ENCODE measurements around the gene UNC119.
A peak's percentile ranks its signal among the peaks of the same experiment; 100 is the strongest.

The UNC119 gene

DNA sequence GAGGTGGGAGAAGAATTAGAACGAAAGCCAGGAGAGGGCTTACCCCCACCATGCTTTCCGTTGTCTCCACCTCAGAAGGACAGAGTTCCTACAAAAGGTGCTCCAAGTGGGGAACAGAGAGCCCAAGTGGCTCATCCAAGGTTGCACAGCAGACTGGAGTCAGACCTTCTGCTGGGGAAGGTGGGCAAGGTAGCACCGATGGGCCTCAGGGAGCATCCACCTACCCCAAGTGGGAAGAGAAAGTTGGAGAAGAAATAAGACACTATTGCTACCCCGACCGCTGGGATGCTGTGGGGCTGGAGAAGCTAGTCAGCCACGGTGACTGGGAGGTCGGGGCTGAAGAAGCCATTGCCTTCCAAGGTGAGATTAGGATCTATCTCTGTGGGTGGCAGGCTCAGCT lies 21.5 kb downstream of the UNC119 start:
- Histone ChIP-seq H3K27me3 (ENCODE audit: control insufficient read depth in 2 of 2, insufficient read depth in 2 of 2, low read length in 2 of 2) (no peaks in the 10 kb centered on the region), H3K4me1 (ENCODE audit: control insufficient read depth in 2 of 2, insufficient read depth in 2 of 2, low read length in 2 of 2) (peaks cover 35 to 62% of the 10 kb centered on the region in 2 donors), H3K27ac (ENCODE audit: low read depth in 2 of 2, low read length in 2 of 2) (no peak overlapping the region), H3K9ac (ENCODE audit: low read depth in 1 of 2, low read length in 2 of 2) (no peak overlapping the region), H3K9me3 (ENCODE audit: control insufficient read depth in 2 of 2, low read length in 2 of 2) (no peaks in the 10 kb centered on the region), H3K36me3 (ENCODE audit: control insufficient read depth in 2 of 2, insufficient read depth in 2 of 2, low read length in 2 of 2) (no peaks in the 10 kb centered on the region), H3K4me3 (ENCODE audit: low read length in 2 of 2) (no peak overlapping the region)

- no peak overlapping the region for H3K4me3 ChIP-seq (ENCODE audit: low read length in 2 of 2)
Measured at GRCh38 chr17:28530250-28530649, 22.2 kb downstream of the UNC119 start.

GRCh38 chr17:28529013-28529400 lies 23.4 kb downstream of the UNC119 start:
- H3K27me3 ChIP-seq (ENCODE audit: control insufficient read depth in 2 of 2, insufficient read depth in 2 of 2, low read length in 2 of 2), result no peaks in the 10 kb centered on the region
- no peaks in the 10 kb centered on the region for H3K36me3 ChIP-seq (ENCODE audit: control insufficient read depth in 2 of 2, insufficient read depth in 2 of 2, low read length in 2 of 2)
- peak overlapping the region; percentile 75 to 85 for H3K27ac ChIP-seq (ENCODE audit: low read depth in 2 of 2, low read length in 2 of 2)
- peaks cover 50 to 72% of the 10 kb centered on the region in 2 donors for H3K4me1 ChIP-seq (ENCODE audit: control insufficient read depth in 2 of 2, insufficient read depth in 2 of 2, low read length in 2 of 2)
- no peak overlapping the region for H3K4me3 ChIP-seq (ENCODE audit: low read length in 2 of 2)
- no peaks in the 10 kb centered on the region for H3K9me3 ChIP-seq (ENCODE audit: control insufficient read depth in 2 of 2, low read length in 2 of 2)
- peak overlapping the region in 1 of 2 donors; percentile 18 for H3K9ac ChIP-seq (ENCODE audit: low read depth in 1 of 2, low read length in 2 of 2)

More at GRCh38 chr17:28530250-28530649, 22.2 kb downstream of the UNC119 start:
- H3K9me3 ChIP-seq (ENCODE audit: control insufficient read depth in 2 of 2, low read length in 2 of 2), result no peaks in the 10 kb centered on the region
- H3K9ac ChIP-seq (ENCODE audit: low read depth in 1 of 2, low read length in 2 of 2), result no peak overlapping the region
- no peaks in the 10 kb centered on the region for H3K27me3 ChIP-seq (ENCODE audit: control insufficient read depth in 2 of 2, insufficient read depth in 2 of 2, low read length in 2 of 2)
- peaks cover 41 to 64% of the 10 kb centered on the region in 2 donors for H3K4me1 ChIP-seq (ENCODE audit: control insufficient read depth in 2 of 2, insufficient read depth in 2 of 2, low read length in 2 of 2)
- no peak overlapping the region for H3K27ac ChIP-seq (ENCODE audit: low read depth in 2 of 2, low read length in 2 of 2)
- H3K36me3 ChIP-seq (ENCODE audit: control insufficient read depth in 2 of 2, insufficient read depth in 2 of 2, low read length in 2 of 2), result no peaks in the 10 kb centered on the region

- H3K27ac ChIP-seq (ENCODE audit: low read depth in 2 of 2, low read length in 2 of 2), result peak overlapping the region; percentile 75 to 85
- no peaks in the 10 kb centered on the region for H3K9me3 ChIP-seq (ENCODE audit: control insufficient read depth in 2 of 2, low read length in 2 of 2)
- H3K4me3 ChIP-seq (ENCODE audit: low read length in 2 of 2), result no peak overlapping the region
- no peaks in the 10 kb centered on the region for H3K27me3 ChIP-seq (ENCODE audit: control insufficient read depth in 2 of 2, insufficient read depth in 2 of 2, low read length in 2 of 2)
- peaks cover 50 to 67% of the 10 kb centered on the region in 2 donors for H3K4me1 ChIP-seq (ENCODE audit: control insufficient read depth in 2 of 2, insufficient read depth in 2 of 2, low read length in 2 of 2)
- H3K9ac ChIP-seq (ENCODE audit: low read depth in 1 of 2, low read length in 2 of 2), result peak overlapping the region in 1 of 2 donors; percentile 45
- H3K36me3 ChIP-seq (ENCODE audit: control insufficient read depth in 2 of 2, insufficient read depth in 2 of 2, low read length in 2 of 2), result no peaks in the 10 kb centered on the region
Measured at GRCh38 chr17:28528327-28529012, 24.0 kb downstream of the UNC119 start.

DNA sequence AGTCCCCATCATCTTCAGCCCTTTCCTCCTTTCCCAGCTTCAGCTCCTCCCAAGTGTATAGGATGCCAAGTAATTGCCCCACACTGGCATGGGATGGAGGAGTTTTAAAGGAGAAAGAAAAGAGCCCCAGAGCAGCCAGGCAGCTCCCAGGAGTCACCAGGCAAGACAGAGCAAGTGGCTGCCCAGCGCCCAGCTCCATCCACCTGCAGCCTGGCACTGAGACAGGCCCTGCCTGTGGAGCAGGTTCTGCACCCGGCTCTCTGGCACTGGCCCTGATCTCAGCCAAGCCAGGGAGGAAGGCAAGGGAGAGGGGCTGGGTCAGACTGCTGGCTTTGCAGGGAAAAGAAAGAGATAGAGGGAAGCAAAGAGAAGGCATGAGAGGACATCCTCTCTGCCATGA lies 24.6 kb downstream of the UNC119 start:
- Histone ChIP-seq H3K27ac (ENCODE audit: low read depth in 2 of 2, low read length in 2 of 2) (peak overlapping the region; percentile 75 to 85), H3K4me1 (ENCODE audit: control insufficient read depth in 2 of 2, insufficient read depth in 2 of 2, low read length in 2 of 2) (peaks cover 47 to 61% of the 10 kb centered on the region in 2 donors), H3K36me3 (ENCODE audit: control insufficient read depth in 2 of 2, insufficient read depth in 2 of 2, low read length in 2 of 2) (no peaks in the 10 kb centered on the region), H3K9ac (ENCODE audit: low read depth in 1 of 2, low read length in 2 of 2) (peak overlapping the region in 1 of 2 donors; percentile 45), H3K4me3 (ENCODE audit: low read length in 2 of 2) (no peak overlapping the region), H3K27me3 (ENCODE audit: control insufficient read depth in 2 of 2, insufficient read depth in 2 of 2, low read length in 2 of 2) (no peaks in the 10 kb centered on the region), H3K9me3 (ENCODE audit: control insufficient read depth in 2 of 2, low read length in 2 of 2) (no peaks in the 10 kb centered on the region)

GRCh38 chr17:28527181-28527681 lies 25.2 kb downstream of the UNC119 start:
- peak overlapping the region in 1 of 2 donors; percentile 45 for H3K9ac ChIP-seq (ENCODE audit: low read depth in 1 of 2, low read length in 2 of 2)
- H3K27ac ChIP-seq (ENCODE audit: low read depth in 2 of 2, low read length in 2 of 2), result peak overlapping the region; percentile 75 to 85
- no peak overlapping the region for H3K4me3 ChIP-seq (ENCODE audit: low read length in 2 of 2)
- H3K4me1 ChIP-seq (ENCODE audit: control insufficient read depth in 2 of 2, insufficient read depth in 2 of 2, low read length in 2 of 2), result peaks cover 42 to 55% of the 10 kb centered on the region in 2 donors
- H3K27me3 ChIP-seq (ENCODE audit: control insufficient read depth in 2 of 2, insufficient read depth in 2 of 2, low read length in 2 of 2), result no peaks in the 10 kb centered on the region
- H3K9me3 ChIP-seq (ENCODE audit: control insufficient read depth in 2 of 2, low read length in 2 of 2), result no peaks in the 10 kb centered on the region
- H3K36me3 ChIP-seq (ENCODE audit: control insufficient read depth in 2 of 2, insufficient read depth in 2 of 2, low read length in 2 of 2), result no peaks in the 10 kb centered on the region

GRCh38 chr17:28526381-28526780 lies 26.0 kb downstream of the UNC119 start:
- Histone ChIP-seq H3K27me3 (ENCODE audit: control insufficient read depth in 2 of 2, insufficient read depth in 2 of 2, low read length in 2 of 2) (no peaks in the 10 kb centered on the region), H3K9ac (ENCODE audit: low read depth in 1 of 2, low read length in 2 of 2) (peak overlapping the region in 1 of 2 donors; percentile 9), H3K9me3 (ENCODE audit: control insufficient read depth in 2 of 2, low read length in 2 of 2) (no peaks in the 10 kb centered on the region), H3K4me3 (ENCODE audit: low read length in 2 of 2) (no peak overlapping the region), H3K4me1 (ENCODE audit: control insufficient read depth in 2 of 2, insufficient read depth in 2 of 2, low read length in 2 of 2) (peaks cover 41 to 53% of the 10 kb centered on the region in 2 donors), H3K27ac (ENCODE audit: low read depth in 2 of 2, low read length in 2 of 2) (no peak overlapping the region), H3K36me3 (ENCODE audit: control insufficient read depth in 2 of 2, insufficient read depth in 2 of 2, low read length in 2 of 2) (no peaks in the 10 kb centered on the region)

GRCh38 chr17:28524476-28525424 lies 27.7 kb downstream of the UNC119 start:
- H3K27ac ChIP-seq (ENCODE audit: low read depth in 2 of 2, low read length in 2 of 2), result peak overlapping the region; percentile 82 to 86
- H3K27me3 ChIP-seq (ENCODE audit: control insufficient read depth in 2 of 2, insufficient read depth in 2 of 2, low read length in 2 of 2), result no peaks in the 10 kb centered on the region
- H3K9ac ChIP-seq (ENCODE audit: low read depth in 1 of 2, low read length in 2 of 2), result peak overlapping the region; percentile 52 to 57
- peaks cover 41 to 53% of the 10 kb centered on the region in 2 donors for H3K4me1 ChIP-seq (ENCODE audit: control insufficient read depth in 2 of 2, insufficient read depth in 2 of 2, low read length in 2 of 2)
- peak overlapping the region; percentile 12 to 37 for H3K4me3 ChIP-seq (ENCODE audit: low read length in 2 of 2)
- no peaks in the 10 kb centered on the region for H3K9me3 ChIP-seq (ENCODE audit: control insufficient read depth in 2 of 2, low read length in 2 of 2)
- H3K36me3 ChIP-seq (ENCODE audit: control insufficient read depth in 2 of 2, insufficient read depth in 2 of 2, low read length in 2 of 2), result no peaks in the 10 kb centered on the region

DNA sequence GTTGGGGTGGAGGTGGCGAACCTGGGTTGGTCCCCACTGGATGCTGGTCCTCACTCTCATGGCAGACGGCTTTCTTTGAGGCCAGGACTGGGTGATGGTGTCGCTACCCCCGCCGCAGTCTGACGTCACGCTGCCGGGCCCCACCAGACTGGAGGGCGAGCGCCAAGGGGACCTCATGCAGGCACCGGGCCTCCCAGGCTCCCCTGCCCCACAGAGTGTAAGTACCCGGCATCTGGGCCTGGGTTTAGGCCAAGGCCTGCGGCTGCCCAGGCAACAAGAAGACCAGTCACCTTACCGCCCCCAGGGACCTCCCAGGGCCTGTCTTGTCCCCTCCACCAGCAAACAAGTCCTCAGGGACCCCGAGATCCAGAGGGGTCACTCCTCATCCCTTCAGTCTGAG lies 28.5 kb downstream of the UNC119 start:
- Histone ChIP-seq H3K36me3 (ENCODE audit: control insufficient read depth in 2 of 2, insufficient read depth in 2 of 2, low read length in 2 of 2) (no peaks in the 10 kb centered on the region), H3K27ac (ENCODE audit: low read depth in 2 of 2, low read length in 2 of 2) (no peak overlapping the region), H3K27me3 (ENCODE audit: control insufficient read depth in 2 of 2, insufficient read depth in 2 of 2, low read length in 2 of 2) (no peaks in the 10 kb centered on the region), H3K9ac (ENCODE audit: low read depth in 1 of 2, low read length in 2 of 2) (no peak overlapping the region), H3K4me1 (ENCODE audit: control insufficient read depth in 2 of 2, insufficient read depth in 2 of 2, low read length in 2 of 2) (peaks cover 37 to 45% of the 10 kb centered on the region in 2 donors), H3K9me3 (ENCODE audit: control insufficient read depth in 2 of 2, low read length in 2 of 2) (no peaks in the 10 kb centered on the region), H3K4me3 (ENCODE audit: low read length in 2 of 2) (no peak overlapping the region)

DNA sequence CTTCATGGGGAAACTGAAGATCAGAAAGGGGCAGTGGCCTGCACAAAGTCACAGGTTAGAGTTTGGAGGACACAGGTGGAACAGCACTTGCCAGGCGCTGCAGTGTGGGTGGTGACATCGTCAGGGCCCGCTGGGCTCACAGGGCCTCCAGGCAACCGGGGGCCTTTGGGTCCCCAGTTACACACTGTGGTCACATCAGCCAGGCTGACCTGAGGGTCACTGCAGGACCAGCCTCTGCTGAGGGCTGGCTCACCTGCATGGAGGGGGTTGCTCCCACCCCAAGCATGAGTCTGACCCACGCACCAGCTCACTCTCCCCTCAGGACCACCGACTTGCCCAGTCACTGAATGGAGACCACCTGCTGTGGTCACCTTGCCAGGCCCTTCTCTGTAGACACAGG lies 29.2 kb downstream of the UNC119 start:
- H3K27me3 ChIP-seq (ENCODE audit: control insufficient read depth in 2 of 2, insufficient read depth in 2 of 2, low read length in 2 of 2), result no peaks in the 10 kb centered on the region
- H3K4me1 ChIP-seq (ENCODE audit: control insufficient read depth in 2 of 2, insufficient read depth in 2 of 2, low read length in 2 of 2), result peaks cover 34 to 40% of the 10 kb centered on the region in 2 donors
- no peak overlapping the region for H3K9ac ChIP-seq (ENCODE audit: low read depth in 1 of 2, low read length in 2 of 2)
- no peaks in the 10 kb centered on the region for H3K9me3 ChIP-seq (ENCODE audit: control insufficient read depth in 2 of 2, low read length in 2 of 2)
- H3K27ac ChIP-seq (ENCODE audit: low read depth in 2 of 2, low read length in 2 of 2), result no peak overlapping the region
- H3K4me3 ChIP-seq (ENCODE audit: low read length in 2 of 2), result no peak overlapping the region
- H3K36me3 ChIP-seq (ENCODE audit: control insufficient read depth in 2 of 2, insufficient read depth in 2 of 2, low read length in 2 of 2), result no peaks in the 10 kb centered on the region
